Thymus (tissue), 2 donors: ENCODE measurements around the gene ANKRD52. TPM values are rescaled to one million over a fixed set of nuclear protein-coding genes. Genes with fewer than 3 reads are reported as not detected.

Experiments
- polyA plus RNA-seq: library from polyadenylated mRNA; stranded (reverse); fragments of 200-250 nt; gene quantifications from one replicate; pipeline ENCODE4 v1.2.3, GENCODE V29; 2013
- total RNA-seq: library from RNA; stranded (reverse); fragments of 120-200 nt; gene quantifications from one replicate; pipeline ENCODE4 v1.2.4, GENCODE V29; 2013
- donor health status: healthy.

Gene ANKRD52
- total and polyA plus RNA-seq, 2 donors = 2.9 to 7.9 TPM

Other genes starting within 250 kb of the ANKRD52 start
- gene IKZF4, start 237.3 kb downstream of the ANKRD52 start, total RNA-seq = 1.7 TPM
- gene IKZF4, start 237.3 kb downstream of the ANKRD52 start, polyA plus RNA-seq = 2.7 TPM
- 386 TPM for gene RPS26, start 216.5 kb downstream of the ANKRD52 start, total RNA-seq
- gene RPS26, start 216.5 kb downstream of the ANKRD52 start, polyA plus RNA-seq = 2,654 TPM
- 1.4 TPM for gene ERBB3, start 178.2 kb downstream of the ANKRD52 start, total RNA-seq
- gene ERBB3, start 178.2 kb downstream of the ANKRD52 start, polyA plus RNA-seq = 4.3 TPM
- 170 TPM for gene PA2G4, start 153.8 kb downstream of the ANKRD52 start, total RNA-seq
- gene PA2G4, start 153.8 kb downstream of the ANKRD52 start, polyA plus RNA-seq = 67.9 TPM
- gene RPL41, start 141.8 kb downstream of the ANKRD52 start, total RNA-seq = 9,819 TPM
- gene RPL41, start 141.8 kb downstream of the ANKRD52 start, polyA plus RNA-seq = 5,569 TPM
- 4.3 TPM for gene ZC3H10, start 140.1 kb downstream of the ANKRD52 start, total RNA-seq
- 3.1 TPM for gene ZC3H10, start 140.1 kb downstream of the ANKRD52 start, polyA plus RNA-seq
- gene ESYT1, start 130.1 kb downstream of the ANKRD52 start, total RNA-seq = 63.4 TPM
- 39.2 TPM for gene ESYT1, start 130.1 kb downstream of the ANKRD52 start, polyA plus RNA-seq
- gene MYL6B, start 105.8 kb downstream of the ANKRD52 start, total RNA-seq = 101 TPM
- 60.9 TPM for gene MYL6B, start 105.8 kb downstream of the ANKRD52 start, polyA plus RNA-seq
- 2,051 TPM for gene MYL6, start 100.0 kb downstream of the ANKRD52 start, total RNA-seq
- gene MYL6, start 100.0 kb downstream of the ANKRD52 start, polyA plus RNA-seq = 2,137 TPM
- 20.3 TPM for gene SMARCC2, start 68.9 kb downstream of the ANKRD52 start, total RNA-seq
- gene SMARCC2, start 68.9 kb downstream of the ANKRD52 start, polyA plus RNA-seq = 25.9 TPM
- 26.8 TPM for gene RNF41, start 36.5 kb downstream of the ANKRD52 start, total RNA-seq
- gene RNF41, start 36.5 kb downstream of the ANKRD52 start, polyA plus RNA-seq = 18.3 TPM
- 21.6 TPM for gene NABP2, start 34.0 kb downstream of the ANKRD52 start, total RNA-seq
- gene NABP2, start 34.0 kb downstream of the ANKRD52 start, polyA plus RNA-seq = 16.0 TPM
- gene SLC39A5, start 28.3 kb downstream of the ANKRD52 start, total RNA-seq = 0.24 TPM
- gene SLC39A5, start 28.3 kb downstream of the ANKRD52 start, polyA plus RNA-seq = 0.30 TPM
- 9.4 TPM for gene COQ10A, start 8.6 kb upstream of the ANKRD52 start, total RNA-seq
- 24.9 TPM for gene COQ10A, start 8.6 kb upstream of the ANKRD52 start, polyA plus RNA-seq
- gene CS, start 41.9 kb upstream of the ANKRD52 start, total RNA-seq = 46.3 TPM
- 53.6 TPM for gene CS, start 41.9 kb upstream of the ANKRD52 start, polyA plus RNA-seq
- gene CNPY2, start 57.6 kb upstream of the ANKRD52 start, total RNA-seq = 92.4 TPM
- gene CNPY2, start 57.6 kb upstream of the ANKRD52 start, polyA plus RNA-seq = 83.1 TPM
- 36.3 TPM for gene PAN2, start 75.6 kb upstream of the ANKRD52 start, total RNA-seq
- 71.4 TPM for gene PAN2, start 75.6 kb upstream of the ANKRD52 start, polyA plus RNA-seq
- 14.4 TPM for gene IL23A, start 80.5 kb upstream of the ANKRD52 start, total RNA-seq
- 11.6 TPM for gene IL23A, start 80.5 kb upstream of the ANKRD52 start, polyA plus RNA-seq
- 73.3 TPM for gene STAT2, start 101.7 kb upstream of the ANKRD52 start, total RNA-seq
- gene STAT2, start 101.7 kb upstream of the ANKRD52 start, polyA plus RNA-seq = 102 TPM
- not detected for gene APOF, start 104.5 kb upstream of the ANKRD52 start, total RNA-seq
- gene APOF, start 104.5 kb upstream of the ANKRD52 start, polyA plus RNA-seq = not detected
- 15.8 TPM for gene TIMELESS, start 191.0 kb upstream of the ANKRD52 start, total RNA-seq
- 8.4 TPM for gene TIMELESS, start 191.0 kb upstream of the ANKRD52 start, polyA plus RNA-seq
- gene MIP, start 196.3 kb upstream of the ANKRD52 start, total RNA-seq = 0.09 TPM
- 0.02 TPM for gene MIP, start 196.3 kb upstream of the ANKRD52 start, polyA plus RNA-seq
- gene SPRYD4, start 210.2 kb upstream of the ANKRD52 start, total RNA-seq = 1.2 TPM
- gene SPRYD4, start 210.2 kb upstream of the ANKRD52 start, polyA plus RNA-seq = 1.8 TPM
- gene GLS2, start 229.8 kb upstream of the ANKRD52 start, total RNA-seq = 1.0 TPM
- 2.6 TPM for gene GLS2, start 229.8 kb upstream of the ANKRD52 start, polyA plus RNA-seq